Left renal cortex interstitium (tissue), 4 donors: ENCODE data around the gene MRPL36. TPM values are rescaled to one million over a fixed set of nuclear protein-coding genes. Genes with fewer than 3 reads are reported as not detected.

Experiments
- DNase-seq, 4 donors: peaks; one replicate each; pipeline ENCODE4 v3.0.0-alpha.2; 2013; ENCODE audit warnings: low read depth in 4 of 4, low spot score in 2 of 4, missing footprints in 1 of 4
- polyA plus RNA-seq, 4 donors: library from polyadenylated mRNA; unstranded; fragments of 120-200 nt; gene quantifications; one replicate each; pipeline ENCODE4 v1.2.1, GENCODE V29; 2013; ENCODE audit not compliant: insufficient read length in 4 of 4

Gene MRPL36
- polyA plus RNA-seq, 4 donors = 35.1 to 54.9 (median 40.0) TPM

DNA sequence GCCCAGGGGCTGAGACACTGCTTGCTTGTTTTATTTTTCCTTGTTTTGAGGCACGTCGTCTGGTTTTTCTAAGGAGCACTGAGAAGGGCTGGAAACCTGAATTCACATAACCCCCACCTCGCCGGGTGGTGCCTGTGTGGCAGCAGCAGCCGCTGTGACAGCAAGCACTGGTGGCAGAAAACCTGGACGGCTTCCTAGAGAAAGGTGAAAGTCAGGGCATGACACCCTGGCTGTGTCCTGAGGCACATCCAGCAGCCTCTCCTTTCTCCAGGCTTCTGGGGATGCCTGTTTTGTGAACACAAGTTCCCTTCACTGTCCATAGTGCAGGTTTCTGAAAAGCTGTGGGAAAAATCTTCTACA lies 29.2 kb downstream of the MRPL36 start:
- DNase-seq = no peak

- DNase-seq = no peak
Measured at GRCh38 chr5:1769752-1770442, 29.7 kb downstream of the MRPL36 start.

GRCh38 chr5:1769017-1769640 lies 30.5 kb downstream of the MRPL36 start:
- DNase-seq = no peak

- no peak for DNase-seq
Measured at GRCh38 chr5:1768283-1769000, 31.2 kb downstream of the MRPL36 start.

DNA sequence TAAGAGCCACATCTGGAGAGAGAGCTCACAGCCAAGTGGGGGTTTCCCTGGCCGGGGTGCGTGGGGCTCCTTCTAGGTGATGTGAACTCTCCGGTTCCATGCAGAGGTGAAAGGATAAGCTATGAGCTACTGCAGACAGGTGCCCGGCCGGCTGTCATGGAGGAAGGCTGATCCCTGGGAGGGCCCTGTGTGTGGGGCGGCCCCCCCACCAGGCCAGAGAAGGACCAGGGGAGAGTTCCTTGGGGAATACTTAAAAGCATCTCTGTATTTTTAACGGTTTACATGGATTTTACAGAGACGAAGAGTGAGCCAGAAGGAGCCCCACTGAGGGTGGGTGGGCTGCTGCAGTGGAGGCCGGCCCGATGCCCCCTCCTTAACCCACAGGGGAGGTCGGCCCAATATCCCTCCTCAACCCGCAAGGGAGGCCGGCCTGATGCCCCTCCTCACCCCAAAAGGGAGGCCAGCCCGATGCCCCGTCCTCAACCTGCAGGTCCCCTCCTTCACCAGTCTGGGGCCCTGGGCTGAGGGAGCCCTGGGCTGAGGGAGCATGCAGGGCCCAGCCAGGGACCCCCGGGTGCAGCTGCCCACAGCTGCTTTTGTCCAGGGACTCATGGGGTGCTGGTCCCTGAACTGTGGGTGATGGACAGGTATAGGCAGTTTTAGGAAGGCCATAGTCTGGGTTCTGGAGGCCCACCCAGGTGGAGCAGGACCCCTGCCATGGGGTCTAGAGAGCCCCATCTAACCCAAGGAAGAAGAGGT lies 31.9 kb downstream of the MRPL36 start:
- DNase-seq = no peak

GRCh38 chr5:1765880-1766235 lies 33.8 kb downstream of the MRPL36 start:
- no peak for DNase-seq

DNA sequence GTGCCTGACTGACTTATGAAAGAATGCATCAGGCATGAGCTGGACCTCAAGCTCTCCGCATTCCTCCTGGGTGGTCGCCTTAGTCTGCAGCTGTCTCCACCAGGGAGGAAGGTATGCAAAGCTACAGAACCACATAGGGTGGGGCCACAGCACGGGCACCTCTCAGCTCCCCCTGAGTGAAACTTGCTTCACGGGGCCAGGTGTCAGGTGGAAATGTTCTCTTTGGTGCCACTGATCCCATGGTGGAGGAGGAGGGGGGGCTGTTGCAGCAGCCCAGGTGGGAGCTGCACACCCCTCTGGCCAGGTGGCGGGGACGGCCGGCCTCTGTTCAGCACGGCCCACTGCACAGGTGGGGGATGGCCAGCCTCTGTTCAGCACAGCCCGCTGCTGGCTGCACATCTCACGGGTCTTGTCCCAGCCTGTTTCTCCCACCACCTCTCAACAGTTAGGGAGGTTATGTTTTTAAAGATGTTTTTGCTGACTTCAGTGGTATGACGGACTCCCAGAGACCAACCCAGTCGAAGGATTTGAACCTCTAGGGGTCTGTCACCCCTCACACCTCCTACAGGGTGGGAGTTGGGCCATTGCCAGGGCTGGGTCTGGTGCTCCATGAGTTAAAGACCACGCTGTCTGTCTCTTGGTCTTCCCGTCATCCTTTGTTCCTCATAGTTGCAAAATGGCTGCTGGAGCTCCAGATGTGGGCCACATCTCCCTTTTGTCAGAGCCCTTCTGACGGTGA lies 34.3 kb downstream of the MRPL36 start:
- no peak for DNase-seq

GRCh38 chr5:1764606-1764960 lies 35.1 kb downstream of the MRPL36 start:
- DNase-seq = no peak

GRCh38 chr5:1763960-1764605 lies 35.6 kb downstream of the MRPL36 start:
- DNase-seq = peak in 1 of 4 donors; percentile 11

GRCh38 chr5:1763548-1763911 lies 36.1 kb downstream of the MRPL36 start:
- peak in 2 of 4 donors; percentile 49 to 51 for DNase-seq

DNA sequence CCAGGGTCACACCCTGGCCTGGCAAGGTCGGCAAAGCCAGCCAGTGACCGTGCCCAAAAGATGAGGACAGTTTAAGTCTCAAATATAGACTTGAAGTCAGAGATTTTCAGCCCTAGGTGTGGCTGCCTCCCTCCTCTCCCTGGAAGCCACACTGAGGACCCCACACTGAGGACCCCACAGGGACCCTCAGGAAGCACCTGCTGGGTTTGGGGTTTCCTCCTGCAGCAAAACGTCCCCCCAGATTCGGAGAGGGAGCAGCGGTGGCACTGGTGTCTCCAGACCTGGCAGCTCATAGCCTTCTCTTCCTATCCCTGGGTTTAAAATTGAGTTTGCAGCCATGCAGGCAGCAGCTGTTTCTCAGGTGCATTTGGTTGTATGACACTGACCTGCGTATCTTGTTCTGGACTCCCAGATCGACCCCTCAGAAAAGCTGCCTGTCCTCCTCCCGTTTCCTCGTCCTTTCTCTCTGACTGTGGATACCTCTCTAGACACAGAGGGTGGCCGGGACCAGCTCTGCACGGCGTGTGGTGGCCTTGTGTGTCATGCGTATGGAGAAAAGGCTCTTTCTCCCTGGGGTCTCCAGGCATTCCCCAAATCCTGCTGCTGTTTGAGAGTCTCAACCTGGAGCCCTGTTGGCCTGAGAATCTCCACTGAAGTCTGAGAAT lies 36.6 kb downstream of the MRPL36 start:
- DNase-seq = no peak

DNA sequence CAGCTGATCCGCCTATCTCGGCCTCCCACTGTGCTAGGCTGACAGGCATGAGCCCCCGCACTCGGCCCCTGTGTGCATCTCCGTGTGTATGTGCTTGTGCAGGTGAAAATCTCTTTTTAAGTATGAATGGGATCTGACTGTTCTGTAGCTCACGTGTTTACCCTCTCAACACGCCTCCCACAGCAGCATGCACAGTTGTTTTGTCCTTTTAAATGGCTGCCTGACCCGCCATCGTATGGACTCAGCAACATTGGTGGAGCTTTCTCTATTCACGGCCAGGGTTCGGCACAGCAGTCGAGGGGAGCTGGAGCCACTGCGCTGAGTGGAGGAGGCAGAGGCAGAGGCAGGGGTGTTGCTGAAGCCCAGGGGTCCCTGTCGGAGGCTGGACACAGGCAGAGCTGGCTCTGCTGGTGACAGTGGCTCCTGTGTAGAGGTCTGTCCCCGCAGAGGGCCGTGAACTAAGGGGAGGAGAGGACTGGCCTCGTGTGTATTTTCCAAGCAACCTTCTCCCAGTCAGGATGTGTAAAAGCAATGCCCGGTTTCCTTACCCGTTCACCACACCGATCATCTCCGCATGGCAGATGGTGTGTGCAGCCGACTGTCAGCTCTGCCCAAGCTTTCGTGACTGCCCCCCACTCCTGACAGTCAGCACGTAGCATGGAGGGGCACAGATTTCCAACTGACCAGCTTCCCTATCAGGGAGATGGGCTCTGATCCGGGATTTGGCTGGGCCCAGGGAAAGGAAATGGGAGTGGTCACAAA lies 37.3 kb downstream of the MRPL36 start:
- no peak for DNase-seq

GRCh38 chr5:1761453-1761755 lies 38.2 kb downstream of the MRPL36 start:
- no peak for DNase-seq

- DNase-seq = no peak
Measured at GRCh38 chr5:1760656-1761452, 38.8 kb downstream of the MRPL36 start.

DNA sequence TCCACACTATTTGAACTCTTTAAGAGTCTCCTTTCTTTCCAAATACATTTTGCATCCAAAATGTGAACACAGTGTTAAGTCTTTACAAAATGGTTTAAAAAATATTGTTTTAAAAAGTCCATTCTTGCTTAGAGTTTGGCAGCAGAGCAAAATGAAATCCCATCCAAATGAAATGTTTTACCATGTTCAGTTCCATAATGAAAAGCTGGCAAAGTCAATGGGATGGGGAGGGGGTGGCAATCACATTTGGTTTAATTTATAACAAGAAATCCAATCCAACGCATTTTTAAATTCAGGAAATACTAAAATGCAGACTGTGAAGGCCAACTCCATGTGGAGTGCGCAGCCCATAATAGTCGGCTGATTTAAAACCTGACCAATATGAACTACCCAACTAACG lies 39.4 kb downstream of the MRPL36 start:
- DNase-seq = no peak

GRCh38 chr5:1759378-1759970 lies 40.2 kb downstream of the MRPL36 start:
- DNase-seq = no peak

DNA sequence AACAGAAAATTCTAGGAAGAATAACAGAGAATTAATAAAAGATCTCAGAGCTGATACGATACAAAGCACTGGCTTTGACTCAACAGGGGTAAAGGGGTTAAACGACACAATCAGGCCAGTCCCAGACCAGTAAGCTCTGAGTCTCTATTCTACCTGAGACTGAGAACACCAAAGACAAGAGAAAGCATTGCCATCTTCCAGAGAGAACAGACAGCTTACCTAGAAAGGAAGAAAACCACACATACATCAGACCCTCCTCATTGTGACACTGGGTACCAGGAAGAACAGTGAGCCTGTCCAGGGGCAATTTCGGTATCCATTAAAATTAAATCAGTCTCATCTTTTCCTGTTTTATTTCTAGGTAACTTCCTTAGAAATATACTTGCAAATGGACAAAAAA lies 41.1 kb downstream of the MRPL36 start:
- no peak for DNase-seq

DNA sequence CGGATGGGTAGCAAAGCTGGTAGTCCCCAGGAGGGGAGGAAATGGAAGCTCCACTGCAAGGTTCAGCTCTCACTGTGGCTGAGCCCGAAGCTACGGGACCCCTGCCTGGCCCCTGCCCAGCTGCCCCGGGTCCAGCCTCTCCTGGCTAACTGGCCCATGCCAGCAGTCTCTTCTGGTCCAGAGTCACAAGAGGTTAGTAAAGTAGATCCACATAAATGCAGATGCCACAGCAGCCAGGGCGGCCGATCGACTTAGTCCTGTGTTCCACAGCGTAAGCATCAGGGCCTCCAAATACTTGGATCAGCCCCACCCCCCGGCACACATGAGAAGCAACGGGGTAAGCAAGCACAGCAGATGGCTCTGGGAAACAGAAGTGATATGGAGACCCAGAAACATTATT lies 42.1 kb downstream of the MRPL36 start:
- no peak for DNase-seq
